Suppressor macrophage treated with lipopolysaccharide for 1 hour (primary cell): ENCODE data around the gene LMO4.

ENCODE experiments used
- DNase-seq, 3 donors: peaks; one replicate each; pipeline ENCODE4 v3.0.0-alpha.2; 2020 to 2022

LMO4 gene

GRCh38 chr1:87362063-87362833, 33.6 kb downstream of the LMO4 start:
- DNase-seq: no peak

GRCh38 chr1:87362834-87363426, 34.2 kb downstream of the LMO4 start:
- DNase-seq: no peak

GRCh38 chr1:87367549-87367948, 38.9 kb downstream of the LMO4 start:
- DNase-seq: no peak

GRCh38 chr1:87368907-87369306, 40.2 kb downstream of the LMO4 start:
- no peak for DNase-seq

GRCh38 chr1:87369736-87370478, 41.2 kb downstream of the LMO4 start:
- DNase-seq: peak in 1 of 3 donors; percentile 3

GRCh38 chr1:87370544-87370943, 41.9 kb downstream of the LMO4 start:
- peak; percentile 63 to 81 (median 69) for DNase-seq

- DNase-seq: no peak
Observed at GRCh38 chr1:87379306-87379705, 50.6 kb downstream of the LMO4 start.

- no peak for DNase-seq
Observed at GRCh38 chr1:87386217-87386790, 57.6 kb downstream of the LMO4 start.

- DNase-seq: peak in 2 of 3 donors; percentile 19 to 27
Observed at GRCh38 chr1:87388411-87388810, 59.7 kb downstream of the LMO4 start.

GRCh38 chr1:87389011-87389410, 60.3 kb downstream of the LMO4 start:
- DNase-seq: no peak

- DNase-seq: no peak
Observed at GRCh38 chr1:87389546-87389945, 60.9 kb downstream of the LMO4 start.

- peak; percentile 10 to 42 (median 14) for DNase-seq
Observed at GRCh38 chr1:87392248-87393192, 63.8 kb downstream of the LMO4 start.

- DNase-seq: no peak
Observed at GRCh38 chr1:87393445-87394085, 64.9 kb downstream of the LMO4 start.

GRCh38 chr1:87394513-87394912, 65.8 kb downstream of the LMO4 start:
- DNase-seq: no peak

GRCh38 chr1:87394982-87395381, 66.3 kb downstream of the LMO4 start:
- no peak for DNase-seq
